Measurements from ENCODE around the gene SMAD7. TPM values are rescaled to one million over a fixed set of nuclear protein-coding genes. Genes with fewer than 3 reads are reported as not detected.

The SMAD7 gene
- total RNA-seq, 4 donors from 2014 or later, result 19.4 to 77.6 (median 30.0) TPM

- TF ChIP-seq, protein P1, sequence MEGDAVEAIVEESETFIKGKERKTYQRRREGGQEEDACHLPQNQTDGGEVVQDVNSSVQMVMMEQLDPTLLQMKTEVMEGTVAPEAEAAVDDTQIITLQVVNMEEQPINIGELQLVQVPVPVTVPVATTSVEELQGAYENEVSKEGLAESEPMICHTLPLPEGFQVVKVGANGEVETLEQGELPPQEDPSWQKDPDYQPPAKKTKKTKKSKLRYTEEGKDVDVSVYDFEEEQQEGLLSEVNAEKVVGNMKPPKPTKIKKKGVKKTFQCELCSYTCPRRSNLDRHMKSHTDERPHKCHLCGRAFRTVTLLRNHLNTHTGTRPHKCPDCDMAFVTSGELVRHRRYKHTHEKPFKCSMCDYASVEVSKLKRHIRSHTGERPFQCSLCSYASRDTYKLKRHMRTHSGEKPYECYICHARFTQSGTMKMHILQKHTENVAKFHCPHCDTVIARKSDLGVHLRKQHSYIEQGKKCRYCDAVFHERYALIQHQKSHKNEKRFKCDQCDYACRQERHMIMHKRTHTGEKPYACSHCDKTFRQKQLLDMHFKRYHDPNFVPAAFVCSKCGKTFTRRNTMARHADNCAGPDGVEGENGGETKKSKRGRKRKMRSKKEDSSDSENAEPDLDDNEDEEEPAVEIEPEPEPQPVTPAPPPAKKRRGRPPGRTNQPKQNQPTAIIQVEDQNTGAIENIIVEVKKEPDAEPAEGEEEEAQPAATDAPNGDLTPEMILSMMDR (IDR thresholded peaks at IDR 0.05; ENCODE audit: low read depth), result no peak
Measured at GRCh38 chr18:48951448-48952286, 902 bp upstream of the SMAD7 start.

- TF ChIP-seq, protein P1 (IDR thresholded peaks at IDR 0.05; ENCODE audit: low read depth), result no peak
Measured at GRCh38 chr18:48949606-48950535, 894 bp downstream of the SMAD7 start.

DNA sequence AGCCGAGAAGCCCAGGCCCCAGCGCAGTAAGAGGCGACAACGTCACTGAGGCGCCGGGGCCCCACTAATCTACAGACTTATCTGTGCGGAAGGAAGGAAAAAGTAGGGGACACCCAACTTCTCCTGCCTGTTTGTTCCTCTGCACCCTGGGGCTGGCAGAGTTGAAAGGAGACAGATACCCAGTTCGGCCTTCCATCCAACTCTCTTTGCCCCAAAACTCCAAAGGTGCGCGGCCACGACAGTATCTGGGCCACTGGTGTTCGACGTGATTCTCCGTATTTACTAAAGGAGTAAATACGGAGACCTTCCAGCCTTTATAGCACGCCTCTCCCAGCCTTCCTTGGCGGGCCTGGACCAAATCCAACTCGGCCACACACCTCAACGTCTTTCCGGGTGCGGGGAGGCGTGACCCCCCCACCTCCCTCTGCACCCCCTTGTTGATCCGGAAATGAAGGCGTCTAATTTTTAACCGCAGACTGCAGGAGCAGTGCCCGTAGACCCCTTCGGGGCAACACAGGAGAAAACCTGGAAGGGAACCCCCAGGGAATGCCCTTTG lies 1.6 kb downstream of the SMAD7 start:
- TF ChIP-seq, protein P1 (IDR thresholded peaks at IDR 0.05; ENCODE audit: low read depth), result no peak

GRCh38 chr18:48948112-48949049 lies 2.4 kb downstream of the SMAD7 start:
- TF ChIP-seq, protein P1 (IDR thresholded peaks at IDR 0.05; ENCODE audit: low read depth), result no peak

- TF ChIP-seq, protein P1 (IDR thresholded peaks at IDR 0.05; ENCODE audit: low read depth), result no peak
Measured at GRCh38 chr18:48947560-48947959, 3.2 kb downstream of the SMAD7 start.

GRCh38 chr18:48947092-48947491 lies 3.7 kb downstream of the SMAD7 start:
- TF ChIP-seq, protein P1 (IDR thresholded peaks at IDR 0.05; ENCODE audit: low read depth), result no peak

All from subcutaneous adipose tissue (tissue), 4 donors.